Panc1 (cell line): ENCODE measurements around the gene EML5. TPM values are rescaled to one million over a fixed set of nuclear protein-coding genes. Genes with fewer than 3 reads are reported as not detected.

ENCODE experiments used
- ATAC-seq: fragments of 200-7000 bp; cut with Tn5 transposase; 2 replicates; pipeline ENCODE4 v1.9.1; 2020; ENCODE audit warnings: mild to moderate bottlenecking, moderate library complexity
- BruUV-seq: library from RNA; stranded (reverse); fragments of 400-500 nt; replicated peaks from 2 replicates; lab custom pipeline; 2021; lab: Mats Ljungman, UMichigan
- CTCF ChIA-PET: fragments of 300-600 bp; sonication (Branson Sonifier 250); formaldehyde crosslinking; loops from one replicate; lab custom pipeline; 2022; ENCODE audit warnings: antibody characterized with exemption; lab: Charles Lee
- POLR2A ChIA-PET: fragments of 300-600 bp; sonication (Branson Sonifier 250); formaldehyde crosslinking; loops from one replicate; lab custom pipeline; 2022; ENCODE audit warnings: antibody characterized with exemption; lab: Charles Lee
- DNase-seq: peaks from one replicate; pipeline ENCODE4 v3.0.0-alpha.2; 2010; ENCODE audit warnings: low read depth, low spot score
- H3K27ac ChIP-seq: 2 replicates; pipeline ENCODE4 v1.5.1; 2011; ENCODE audit warnings: mild to moderate bottlenecking, low read length, inconsistent platforms
- H3K27me3 ChIP-seq: fragments of 200-500 bp; sonication (Bioruptor generic); 2 replicates; pipeline ENCODE4 v1.6.0; 2014; ENCODE audit warnings: low read length, inconsistent platforms; ENCODE audit not compliant: control insufficient read depth, insufficient read depth
- H3K36me3 ChIP-seq: fragments of 200-500 bp; sonication (Bioruptor generic); 2 replicates; pipeline ENCODE4 v1.5.1; 2014; ENCODE audit warnings: inconsistent platforms, mild to moderate bottlenecking, low read length, moderate library complexity; ENCODE audit not compliant: control insufficient read depth, insufficient read depth
- H3K4me1 ChIP-seq: 2 replicates; pipeline ENCODE4 v1.5.1; 2011; ENCODE audit warnings: inconsistent platforms, mild to moderate bottlenecking, low read length, moderate library complexity; ENCODE audit not compliant: control insufficient read depth, insufficient read depth
- H3K4me3 ChIP-seq, 2 experiments: 2 replicates each; pipeline ENCODE4 v1.5.1; 2011 to 2012; ENCODE audit warnings: low read depth in 2 of 2, low read length in 2 of 2, mild to moderate bottlenecking in 2 of 2, inconsistent platforms in 1 of 2, moderate library complexity in 1 of 2
- H3K9me3 ChIP-seq: fragments of 200-500 bp; sonication (Bioruptor generic); 2 replicates; pipeline ENCODE4 v1.5.1; 2014; ENCODE audit warnings: low read depth, mild to moderate bottlenecking, inconsistent platforms, low read length, moderate library complexity; ENCODE audit not compliant: control insufficient read depth, insufficient read depth
- POLR2AphosphoS5 ChIP-seq: IDR thresholded peaks from 2 replicates; pipeline ENCODE4 v1.6.1; 2012; ENCODE audit warnings: mild to moderate bottlenecking, low read depth, low read length, moderate library complexity
- SIN3A ChIP-seq: IDR thresholded peaks from 2 replicates; pipeline ENCODE4 v1.6.1; 2012; ENCODE audit warnings: low read depth, mild to moderate bottlenecking, low read length, moderate library complexity, borderline replicate concordance; ENCODE audit not compliant: insufficient read depth
- TCF7L2 ChIP-seq: IDR thresholded peaks from 2 replicates; pipeline ENCODE4 v1.6.1; 2011; ENCODE audit warnings: mild to moderate bottlenecking, low read depth, low read length, inconsistent platforms
- in situ Hi-C: cut with HindIII; loops from 2 replicates; pipeline ENCODE4 v1.10.0; 2016; ENCODE audit warnings: low sequenced_read_pairs, low pct_unique_long_range_greater_than_20kb
- intact Hi-C: fragments of 100-400 bp; cut with micrococcal nuclease; formaldehyde crosslinking; loops from one replicate; pipeline ENCODE4 v1.10.0; 2022; ENCODE audit not compliant: unreplicated experiment
- total RNA-seq: library from RNA; stranded (reverse); gene quantifications from one replicate; pipeline ENCODE4 v1.2.1, GENCODE V29; 2021; ENCODE audit not compliant: unreplicated experiment
- TF ChIP-seq, protein P1 (sequence below): fragments of 450-650 bp; IDR thresholded peaks from 2 replicates; pipeline ENCODE4 v1.5.1; 2017; ENCODE audit warnings: mild to moderate bottlenecking
- TF ChIP-seq, protein P2 (sequence below), 2 experiments: IDR thresholded peaks; 2 replicates each; pipeline ENCODE4 v1.6.1; 2011 to 2012; ENCODE audit warnings: low read depth in 2 of 2, control low read depth in 1 of 2, low read length in 1 of 2, mild to moderate bottlenecking in 1 of 2, moderate library complexity in 1 of 2; ENCODE audit not compliant: insufficient read depth in 1 of 2

The EML5 gene
- total RNA-seq, 1 experiment from 2014 or later = 0.10 TPM

DNA sequence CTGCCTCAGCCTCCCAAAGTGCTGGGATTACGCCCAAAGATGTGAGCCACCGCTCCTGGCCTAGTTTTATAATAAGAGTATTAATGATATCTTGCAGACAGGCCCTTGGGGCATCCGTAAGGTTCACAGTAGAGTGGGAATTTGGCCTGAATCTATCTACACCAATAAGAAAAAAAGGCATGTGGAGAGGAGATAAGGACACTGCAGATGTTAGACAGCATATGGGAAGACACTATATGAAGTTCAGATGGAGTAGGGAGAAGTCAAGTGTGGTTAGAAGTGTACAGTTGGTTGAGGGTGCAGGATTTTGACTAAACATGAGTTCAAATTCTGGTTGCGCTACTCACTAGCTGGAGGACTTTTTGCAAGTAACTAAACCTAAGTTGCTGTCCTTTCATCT lies 23.2 kb upstream of the EML5 start:
- ATAC-seq (no peak), DNase-seq (no peak)
- intact Hi-C loops (no loop called here), in situ Hi-C loops (no loop called here)
- ChIA-PET CTCF (no interaction called here), POLR2A (no interaction called here)
- Histone ChIP-seq H3K27ac (no peak overlapping the region), H3K36me3 (no peaks in the 10 kb centered on the region), H3K9me3 (no peaks in the 10 kb centered on the region), H3K4me3 (no peak overlapping the region), H3K4me1 (no peaks in the 10 kb centered on the region), H3K27me3 (peaks cover 2% of the 10 kb centered on the region; the same call in 1 of the 2 replicates)
- TF ChIP-seq SIN3A (no peak), TCF7L2 (no peak), POLR2AphosphoS5 (no peak)
- TF ChIP-seq, protein P1, sequence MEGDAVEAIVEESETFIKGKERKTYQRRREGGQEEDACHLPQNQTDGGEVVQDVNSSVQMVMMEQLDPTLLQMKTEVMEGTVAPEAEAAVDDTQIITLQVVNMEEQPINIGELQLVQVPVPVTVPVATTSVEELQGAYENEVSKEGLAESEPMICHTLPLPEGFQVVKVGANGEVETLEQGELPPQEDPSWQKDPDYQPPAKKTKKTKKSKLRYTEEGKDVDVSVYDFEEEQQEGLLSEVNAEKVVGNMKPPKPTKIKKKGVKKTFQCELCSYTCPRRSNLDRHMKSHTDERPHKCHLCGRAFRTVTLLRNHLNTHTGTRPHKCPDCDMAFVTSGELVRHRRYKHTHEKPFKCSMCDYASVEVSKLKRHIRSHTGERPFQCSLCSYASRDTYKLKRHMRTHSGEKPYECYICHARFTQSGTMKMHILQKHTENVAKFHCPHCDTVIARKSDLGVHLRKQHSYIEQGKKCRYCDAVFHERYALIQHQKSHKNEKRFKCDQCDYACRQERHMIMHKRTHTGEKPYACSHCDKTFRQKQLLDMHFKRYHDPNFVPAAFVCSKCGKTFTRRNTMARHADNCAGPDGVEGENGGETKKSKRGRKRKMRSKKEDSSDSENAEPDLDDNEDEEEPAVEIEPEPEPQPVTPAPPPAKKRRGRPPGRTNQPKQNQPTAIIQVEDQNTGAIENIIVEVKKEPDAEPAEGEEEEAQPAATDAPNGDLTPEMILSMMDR = no peak
- TF ChIP-seq, protein P2, sequence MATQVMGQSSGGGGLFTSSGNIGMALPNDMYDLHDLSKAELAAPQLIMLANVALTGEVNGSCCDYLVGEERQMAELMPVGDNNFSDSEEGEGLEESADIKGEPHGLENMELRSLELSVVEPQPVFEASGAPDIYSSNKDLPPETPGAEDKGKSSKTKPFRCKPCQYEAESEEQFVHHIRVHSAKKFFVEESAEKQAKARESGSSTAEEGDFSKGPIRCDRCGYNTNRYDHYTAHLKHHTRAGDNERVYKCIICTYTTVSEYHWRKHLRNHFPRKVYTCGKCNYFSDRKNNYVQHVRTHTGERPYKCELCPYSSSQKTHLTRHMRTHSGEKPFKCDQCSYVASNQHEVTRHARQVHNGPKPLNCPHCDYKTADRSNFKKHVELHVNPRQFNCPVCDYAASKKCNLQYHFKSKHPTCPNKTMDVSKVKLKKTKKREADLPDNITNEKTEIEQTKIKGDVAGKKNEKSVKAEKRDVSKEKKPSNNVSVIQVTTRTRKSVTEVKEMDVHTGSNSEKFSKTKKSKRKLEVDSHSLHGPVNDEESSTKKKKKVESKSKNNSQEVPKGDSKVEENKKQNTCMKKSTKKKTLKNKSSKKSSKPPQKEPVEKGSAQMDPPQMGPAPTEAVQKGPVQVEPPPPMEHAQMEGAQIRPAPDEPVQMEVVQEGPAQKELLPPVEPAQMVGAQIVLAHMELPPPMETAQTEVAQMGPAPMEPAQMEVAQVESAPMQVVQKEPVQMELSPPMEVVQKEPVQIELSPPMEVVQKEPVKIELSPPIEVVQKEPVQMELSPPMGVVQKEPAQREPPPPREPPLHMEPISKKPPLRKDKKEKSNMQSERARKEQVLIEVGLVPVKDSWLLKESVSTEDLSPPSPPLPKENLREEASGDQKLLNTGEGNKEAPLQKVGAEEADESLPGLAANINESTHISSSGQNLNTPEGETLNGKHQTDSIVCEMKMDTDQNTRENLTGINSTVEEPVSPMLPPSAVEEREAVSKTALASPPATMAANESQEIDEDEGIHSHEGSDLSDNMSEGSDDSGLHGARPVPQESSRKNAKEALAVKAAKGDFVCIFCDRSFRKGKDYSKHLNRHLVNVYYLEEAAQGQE (IDR thresholded peaks at IDR 0.05; ENCODE audit: insufficient read depth in 1 of 2, low read depth in 2 of 2, low read length in 1 of 2) = no peak
- no TSS peak for BruUV-seq

- ATAC-seq (no peak), DNase-seq (no peak)
- in situ Hi-C loops = no loop called here
- intact Hi-C loops = no loop called here
- ChIA-PET POLR2A (no interaction called here), CTCF (no interaction called here)
- H3K27me3 ChIP-seq = no peaks in the 10 kb centered on the region; the same call in 1 of the 2 replicates
- no peak overlapping the region for H3K4me3 ChIP-seq
- no peaks in the 10 kb centered on the region for H3K9me3 ChIP-seq
- H3K4me1 ChIP-seq = no peaks in the 10 kb centered on the region
- H3K36me3 ChIP-seq = no peaks in the 10 kb centered on the region
- TF ChIP-seq, protein P2 (IDR thresholded peaks at IDR 0.05; ENCODE audit: insufficient read depth in 1 of 2, low read depth in 2 of 2, low read length in 1 of 2) = no peak
- TF ChIP-seq, protein P1 = no peak
- TF ChIP-seq POLR2AphosphoS5 = no peak
- BruUV-seq = no TSS peak
- no peak overlapping the region for H3K27ac ChIP-seq
Observed at GRCh38 chr14:88808359-88808758, 15.6 kb upstream of the EML5 start.
